ENCODE results near the gene ALOX12B. TPM values are rescaled to one million over a fixed set of nuclear protein-coding genes. Genes with fewer than 3 reads are reported as not detected.

ALOX12B gene
- total RNA-seq, 6 experiments from 2014 or later = not detected

DNA sequence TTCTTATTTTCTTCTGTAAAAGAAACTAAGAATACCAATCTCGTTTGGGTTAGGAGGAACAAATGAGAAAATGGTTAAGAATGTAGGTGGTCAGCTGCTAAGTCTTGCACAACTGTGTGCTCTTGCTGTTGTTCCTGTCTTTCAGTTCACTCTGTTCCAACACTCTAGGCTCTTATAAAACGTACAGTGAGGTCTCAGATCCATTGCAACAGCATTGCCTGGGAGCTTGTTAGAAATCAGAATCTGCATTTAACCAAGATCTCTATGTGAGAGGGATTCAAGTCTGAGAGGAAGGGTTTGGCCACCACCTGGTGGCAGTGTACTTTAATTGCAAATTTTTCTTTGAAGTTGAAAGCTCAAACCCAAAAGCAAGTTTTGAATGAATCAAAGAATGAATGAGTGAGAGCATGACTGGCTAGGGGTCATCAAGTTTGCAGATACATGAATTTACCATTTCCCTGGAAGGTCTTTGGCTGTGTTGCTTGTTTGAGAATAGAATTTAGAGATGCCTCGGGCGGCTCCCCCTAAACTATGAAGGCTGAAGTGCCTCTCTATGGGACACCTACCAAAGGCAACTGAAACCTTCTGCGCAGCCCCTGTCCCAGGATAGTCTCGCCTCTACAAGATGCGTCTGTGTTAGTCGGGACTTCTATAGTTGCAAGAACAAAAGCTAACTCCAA is 46.1 kb downstream of the ALOX12B start:
- intact Hi-C loops (cut with DNase I) = loop anchor here in 1 of 2 donors (10.0 kb wide), 1 partner anchor 137 kb away; no protein-coding TSS in a partner anchor
- no peaks in the 10 kb centered on the region for H3K36me3 ChIP-seq
- 29% methylated on average over 8 of the region's 8 CpGs for WGBS (ENCODE audit: insufficient coverage, low coverage, low lambda C conversion rate, missing lambda C conversion rate)
- H3K4me3 ChIP-seq = no peak overlapping the region
- H3K27ac ChIP-seq = no peak overlapping the region
- DNase-seq (no peak), ATAC-seq (peak; percentile 73 to 92 (median 80))
- H3K27me3 ChIP-seq = no peaks in the 10 kb centered on the region
- no peak for TF ChIP-seq POLR2A (IDR thresholded peaks at IDR 0.05)
- TF ChIP-seq, protein P1, sequence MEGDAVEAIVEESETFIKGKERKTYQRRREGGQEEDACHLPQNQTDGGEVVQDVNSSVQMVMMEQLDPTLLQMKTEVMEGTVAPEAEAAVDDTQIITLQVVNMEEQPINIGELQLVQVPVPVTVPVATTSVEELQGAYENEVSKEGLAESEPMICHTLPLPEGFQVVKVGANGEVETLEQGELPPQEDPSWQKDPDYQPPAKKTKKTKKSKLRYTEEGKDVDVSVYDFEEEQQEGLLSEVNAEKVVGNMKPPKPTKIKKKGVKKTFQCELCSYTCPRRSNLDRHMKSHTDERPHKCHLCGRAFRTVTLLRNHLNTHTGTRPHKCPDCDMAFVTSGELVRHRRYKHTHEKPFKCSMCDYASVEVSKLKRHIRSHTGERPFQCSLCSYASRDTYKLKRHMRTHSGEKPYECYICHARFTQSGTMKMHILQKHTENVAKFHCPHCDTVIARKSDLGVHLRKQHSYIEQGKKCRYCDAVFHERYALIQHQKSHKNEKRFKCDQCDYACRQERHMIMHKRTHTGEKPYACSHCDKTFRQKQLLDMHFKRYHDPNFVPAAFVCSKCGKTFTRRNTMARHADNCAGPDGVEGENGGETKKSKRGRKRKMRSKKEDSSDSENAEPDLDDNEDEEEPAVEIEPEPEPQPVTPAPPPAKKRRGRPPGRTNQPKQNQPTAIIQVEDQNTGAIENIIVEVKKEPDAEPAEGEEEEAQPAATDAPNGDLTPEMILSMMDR (IDR thresholded peaks at IDR 0.05) = peak; percentile 54 to 78 (median 68)
- peaks cover 0 to 6% (median 0%) of the 10 kb centered on the region in 4 donors for H3K4me1 ChIP-seq
- no peaks in the 10 kb centered on the region for H3K9me3 ChIP-seq

DNA sequence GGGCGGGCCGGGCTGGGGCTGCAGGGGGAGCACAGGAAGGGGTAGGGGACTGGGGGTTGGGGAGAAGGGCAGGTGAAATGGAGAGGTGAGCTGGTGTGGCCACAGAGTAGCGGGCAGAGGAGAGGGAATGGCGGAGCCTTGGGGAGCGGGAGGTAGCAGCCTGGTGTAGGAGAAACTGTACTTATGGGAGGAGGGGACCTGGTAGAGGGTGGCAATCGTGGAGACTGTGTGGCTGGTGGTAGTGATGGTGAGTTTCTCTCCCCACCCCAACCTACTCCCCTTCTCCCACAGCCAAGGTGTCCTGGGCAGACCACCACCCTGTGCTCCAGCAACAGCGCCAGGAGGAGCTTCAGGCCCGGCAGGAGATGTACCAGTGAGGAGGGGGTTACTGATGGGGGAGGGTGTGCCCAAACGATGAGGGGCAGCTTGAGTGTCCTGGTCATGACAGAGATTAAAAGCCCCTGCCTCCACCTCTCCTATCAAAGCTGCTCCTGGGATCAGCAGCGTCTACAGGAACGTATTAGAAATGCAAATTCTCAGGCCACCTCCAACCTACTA is 47.8 kb downstream of the ALOX12B start:
- Histone ChIP-seq H3K36me3 (no peaks in the 10 kb centered on the region), H3K27me3 (no peaks in the 10 kb centered on the region), H3K4me1 (peaks cover 0 to 6% (median 0%) of the 10 kb centered on the region in 4 donors), H3K4me3 (no peak overlapping the region), H3K9me3 (no peaks in the 10 kb centered on the region), H3K27ac (no peak overlapping the region)
- 64% methylated on average over 7 of the region's 11 CpGs for WGBS (ENCODE audit: insufficient coverage, low coverage, low lambda C conversion rate, missing lambda C conversion rate)
- DNase-seq = no peak
- peak in 1 of 4 donors; percentile 7 for ATAC-seq
- intact Hi-C loops (cut with DNase I) = loop anchor here in 1 of 2 donors (10.0 kb wide), 1 partner anchor 135 kb away; no protein-coding TSS in a partner anchor
- TF ChIP-seq, protein P1 (IDR thresholded peaks at IDR 0.05) = no peak
- TF ChIP-seq POLR2A (IDR thresholded peaks at IDR 0.05) = no peak

DNA sequence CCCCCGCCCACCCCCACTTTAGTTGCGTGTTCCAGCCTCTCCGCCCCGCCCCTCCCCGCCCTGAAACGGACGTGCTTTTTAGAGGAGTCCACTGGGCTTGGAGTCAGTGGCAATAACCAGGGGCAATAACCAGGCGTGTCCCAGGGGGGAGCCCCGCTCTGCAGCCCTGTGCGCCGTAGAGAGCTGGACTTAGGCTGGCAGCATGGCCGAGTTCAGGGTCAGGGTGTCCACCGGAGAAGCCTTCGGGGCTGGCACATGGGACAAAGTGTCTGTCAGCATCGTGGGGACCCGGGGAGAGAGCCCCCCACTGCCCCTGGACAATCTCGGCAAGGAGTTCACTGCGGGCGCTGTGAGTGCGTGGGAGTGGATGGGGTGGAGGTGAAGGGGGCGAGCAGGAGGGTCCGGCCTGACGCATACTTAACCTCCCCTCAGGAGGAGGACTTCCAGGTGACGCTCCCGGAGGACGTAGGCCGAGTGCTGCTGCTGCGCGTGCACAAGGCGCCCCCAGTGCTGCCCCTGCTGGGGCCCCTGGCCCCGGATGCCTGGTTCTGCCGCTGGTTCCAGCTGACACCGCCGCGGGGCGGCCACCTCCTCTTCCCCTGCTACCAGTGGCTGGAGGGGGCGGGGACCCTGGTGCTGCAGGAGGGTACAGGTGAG is 48.4 kb downstream of the ALOX12B start, which contains the start of gene ALOX15B:
Gene ALOX15B (plus strand): TSS at position 106 of the 657 bp plus-strand sequence. CDS start 97 bp downstream, at position 203.
- Histone ChIP-seq H3K4me1 (peaks cover 0 to 6% (median 0%) of the 10 kb centered on the region in 4 donors), H3K27me3 (no peaks in the 10 kb centered on the region), H3K9me3 (no peaks in the 10 kb centered on the region), H3K36me3 (no peaks in the 10 kb centered on the region), H3K4me3 (no peak within 1 kb of the TSS), H3K27ac (no peak within 1 kb of the TSS)
- 17% methylated on average over 15 of the region's 37 CpGs for WGBS (ENCODE audit: insufficient coverage, low coverage, low lambda C conversion rate, missing lambda C conversion rate)
- peak in 1 of 4 donors; percentile 17 for ATAC-seq
- TF ChIP-seq, protein P1 (IDR thresholded peaks at IDR 0.05) = no peak
- TF ChIP-seq POLR2A (IDR thresholded peaks at IDR 0.05) = peak; percentile 38
- intact Hi-C loops (cut with DNase I) = no loop called here
- no peak for DNase-seq

DNA sequence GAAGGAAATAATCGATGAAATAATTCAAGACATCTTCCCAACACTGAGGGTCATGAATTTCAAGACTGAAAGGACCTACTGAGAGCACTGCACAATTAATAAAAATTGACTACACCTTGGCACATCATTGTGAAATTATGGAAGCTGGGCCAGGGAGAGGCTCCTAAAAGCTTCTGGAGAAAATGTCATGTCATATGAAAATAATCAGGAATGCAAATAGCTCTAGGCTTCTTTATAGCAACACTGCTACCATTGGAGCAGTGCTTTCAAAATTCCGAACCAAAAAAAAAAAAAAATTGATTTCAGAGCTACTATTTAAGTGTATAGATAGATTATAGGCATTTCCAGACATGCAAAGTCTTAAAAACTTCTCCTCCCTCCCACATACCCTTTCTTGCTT is 55.1 kb downstream of the ALOX12B start:
- TF ChIP-seq POLR2A (IDR thresholded peaks at IDR 0.05) = no peak
- TF ChIP-seq, protein P1 (IDR thresholded peaks at IDR 0.05) = no peak
- Histone ChIP-seq H3K36me3 (no peaks in the 10 kb centered on the region), H3K27ac (no peak overlapping the region), H3K27me3 (no peaks in the 10 kb centered on the region), H3K4me3 (no peak overlapping the region), H3K4me1 (peaks cover 0 to 14% (median 0%) of the 10 kb centered on the region in 4 donors), H3K9me3 (no peaks in the 10 kb centered on the region)
- 90% methylated on average over 2 of the region's 2 CpGs for WGBS (ENCODE audit: insufficient coverage, low coverage, low lambda C conversion rate, missing lambda C conversion rate)
- DNase-seq (no peak), ATAC-seq (no peak)
- intact Hi-C loops (cut with DNase I) = no loop called here

All from right lobe of liver (tissue), 6 donors.